Measurements from ENCODE around the gene IWS1. TPM values are rescaled to one million over a fixed set of nuclear protein-coding genes. Genes with fewer than 3 reads are reported as not detected.
"Not testable (repeated sequence)": the region's sequence is repeated elsewhere in the genome, so short reads cannot be mapped to it uniquely, and the experiment has no call there.

The IWS1 gene
- total and polyA plus RNA-seq, 9 of the 15 experiments (the other 6 are each of a cell fraction or from before 2014, with no cell fraction given): 20.8 to 67.2 (median 46.6) TPM

GRCh38 chr2:127453013-127453391 is 73.3 kb downstream of the IWS1 start:
- Histone ChIP-seq H3K27ac (ENCODE audit: extremely low read depth, low read depth, low read length) (no peak overlapping the region), H3K4me1 (replicated peaks in 1 of 2; ENCODE audit: control insufficient read depth in 2 of 2, insufficient read depth in 2 of 2, low read length in 2 of 2) (no peaks in the 10 kb centered on the region; a peak in 1 of 5 replicates), H3K9me1 (ENCODE audit: control insufficient read depth, insufficient read depth, low read length) (no peaks in the 10 kb centered on the region), H3K4me3 (no peak overlapping the region), H4K20me1 (replicated peaks; ENCODE audit: control insufficient read depth, insufficient read depth, low read length) (no peaks in the 10 kb centered on the region), H3K27me3 (ENCODE audit: control insufficient read depth in 2 of 2, insufficient read depth in 2 of 2, low read length in 2 of 2) (peaks cover 0 to 14% of the 10 kb centered on the region in 2 experiments; a peak in 2 of 5 replicates), H3K4me2 (ENCODE audit: insufficient read depth, low read length) (no peak overlapping the region), H3K9ac (ENCODE audit: insufficient read depth in 1 of 2, low read depth in 2 of 2, low read length in 2 of 2) (no peak overlapping the region), H3K79me2 (ENCODE audit: control insufficient read depth, insufficient read depth, low read length) (no peaks in the 10 kb centered on the region), H2AFZ (ENCODE audit: low read depth, low read length) (no peak overlapping the region), H3K36me3 (ENCODE audit: control insufficient read depth, insufficient read depth, low read length) (no peaks in the 10 kb centered on the region), H3K9me3 (replicated peaks; ENCODE audit: control insufficient read depth, insufficient read depth, low read depth, low read length) (no peaks in the 10 kb centered on the region)
- peak; percentile 43 for ATAC-seq
- FAIRE-seq: no peak
- BruUV-seq (replicated peaks): no TSS peak
- intact Hi-C loops (cut with micrococcal nuclease): loop anchor here (1.0 kb wide), 3 partner anchors 98 to 256 kb away; no protein-coding TSS in a partner anchor
- peak; percentile 33; the same call in 1 of the 2 replicates for TF ChIP-seq CBFB (CRISPR knock-in tag; IDR thresholded peaks at IDR 0.05)
- TF ChIP-seq ARHGAP35 (IDR thresholded peaks at IDR 0.05; ENCODE audit: partially characterized antibody): no peak
- TF ChIP-seq MYBL2 (IDR thresholded peaks at IDR 0.05; ENCODE audit: low read depth): no peak
- TF ChIP-seq MYBL2 (CRISPR knock-in tag; IDR thresholded peaks at IDR 0.05; ENCODE audit: borderline replicate concordance): no peak
- no peak for TF ChIP-seq SRSF9 (IDR thresholded peaks at IDR 0.05; ENCODE audit: borderline replicate concordance, low read depth, low read length)
- no peak for TF ChIP-seq ZNF764 (CRISPR knock-in tag; IDR thresholded peaks at IDR 0.05; ENCODE audit: low read depth)
- ChIA-PET CTCF (ENCODE audit: low intra/inter-chr PET ratio) (interaction anchor here (2.6 to 3.3 kb wide), 2 partner anchors 128 to 254 kb away, joined by 15 to 27 read pairs; no protein-coding TSS in a partner anchor), POLR2A (interaction anchor here (1.0 kb wide), 2 partner anchors 9 to 11 kb away, joined by 3 read pairs; no protein-coding TSS in a partner anchor)
- in situ Hi-C loops (cut with MboI): loop anchor here (10.0 kb wide), 1 partner anchor 248 kb away; no protein-coding TSS in a partner anchor
- DNase-seq (ENCODE audit: extremely low read depth in 1 of 4, low spot score in 3 of 4): no peak
- 40% methylated on average over 3 of the region's 3 CpGs for WGBS (ENCODE audit: insufficient coverage, low coverage, missing lambda C conversion rate)

GRCh38 chr2:127452423-127452822 is 73.9 kb downstream of the IWS1 start:
- intact Hi-C loops (cut with micrococcal nuclease); H3K27ac ChIP-seq (ENCODE audit: extremely low read depth, low read depth, low read length); H3K4me2 ChIP-seq (ENCODE audit: insufficient read depth, low read length); H2AFZ ChIP-seq (ENCODE audit: low read depth, low read length); H3K4me1 ChIP-seq (replicated peaks in 1 of 2; ENCODE audit: control insufficient read depth in 2 of 2, insufficient read depth in 2 of 2, low read length in 2 of 2); ATAC-seq; DNase-seq (ENCODE audit: extremely low read depth in 1 of 4, low spot score in 3 of 4); H3K79me2 ChIP-seq (ENCODE audit: control insufficient read depth, insufficient read depth, low read length); H3K9me3 ChIP-seq (replicated peaks; ENCODE audit: control insufficient read depth, insufficient read depth, low read depth, low read length); H3K4me3 ChIP-seq; H3K9me1 ChIP-seq (ENCODE audit: control insufficient read depth, insufficient read depth, low read length); POLR2A ChIA-PET; H4K20me1 ChIP-seq (replicated peaks; ENCODE audit: control insufficient read depth, insufficient read depth, low read length); H3K9ac ChIP-seq (ENCODE audit: insufficient read depth in 1 of 2, low read depth in 2 of 2, low read length in 2 of 2); BruUV-seq (replicated peaks); H3K36me3 ChIP-seq (ENCODE audit: control insufficient read depth, insufficient read depth, low read length); FAIRE-seq: not testable (repeated sequence)
- WGBS (ENCODE audit: insufficient coverage, low coverage, missing lambda C conversion rate): 37% methylated on average over 6 of the region's 8 CpGs
- H3K27me3 ChIP-seq (ENCODE audit: control insufficient read depth in 2 of 2, insufficient read depth in 2 of 2, low read length in 2 of 2): peaks cover 0 to 14% of the 10 kb centered on the region in 2 experiments; a peak in 2 of 5 replicates
- CTCF ChIA-PET (ENCODE audit: low intra/inter-chr PET ratio): interaction anchor here (2.6 to 3.3 kb wide), 2 partner anchors 127 to 254 kb away, joined by 15 to 27 read pairs; no protein-coding TSS in a partner anchor
- in situ Hi-C loops (cut with MboI): loop anchor here (10.0 kb wide), 1 partner anchor 248 kb away; no protein-coding TSS in a partner anchor
